OCI-LY1 (cell line): ENCODE results near the gene CALCOCO1.
"Not testable (repeated sequence)": the region's sequence is repeated elsewhere in the genome, so short reads cannot be mapped to it uniquely, and the experiment has no call there.

Source experiments
- H2AFZ ChIP-seq: fragments of 200-600 bp; sonication (generic), shearing (Covaris generic); 2 replicates; pipeline ENCODE4 v1.6.0; 2014; ENCODE audit warnings: antibody characterized with exemption, mild to moderate bottlenecking, low read length
- H3F3A ChIP-seq: fragments of 200-600 bp; sonication (generic), shearing (Covaris generic); 2 replicates; pipeline ENCODE4 v1.6.0; 2014; ENCODE audit warnings: mild to moderate bottlenecking, antibody characterized with exemption, low read length, moderate library complexity; ENCODE audit not compliant: insufficient read depth
- H3K27ac ChIP-seq: fragments of 200-600 bp; sonication (generic); 2 replicates; pipeline ENCODE4 v1.5.1; 2014; ENCODE audit warnings: low read length, mixed run types, mild to moderate bottlenecking, low read depth; ENCODE audit not compliant: poor library complexity, severe bottlenecking
- H3K27me3 ChIP-seq: fragments of 200-600 bp; sonication (generic); 2 replicates; pipeline ENCODE4 v1.6.0; 2014; ENCODE audit warnings: antibody characterized with exemption, mild to moderate bottlenecking, low read length, moderate library complexity; ENCODE audit not compliant: insufficient read depth
- H3K36me3 ChIP-seq: fragments of 200-600 bp; sonication (generic); 2 replicates; pipeline ENCODE4 v1.6.1; 2014; ENCODE audit warnings: mild to moderate bottlenecking, antibody characterized with exemption, low read length, moderate library complexity, mixed read lengths; ENCODE audit not compliant: insufficient read depth
- H3K4me1 ChIP-seq: fragments of 200-600 bp; sonication (generic); 2 replicates; pipeline ENCODE4 v1.5.1; 2014; ENCODE audit warnings: mild to moderate bottlenecking, low read length, moderate library complexity; ENCODE audit not compliant: insufficient read depth, severe bottlenecking
- H3K4me2 ChIP-seq: fragments of 200-600 bp; sonication (generic), shearing (Covaris generic); 2 replicates; pipeline ENCODE4 v1.6.1; 2014; ENCODE audit warnings: low read length
- H3K4me3 ChIP-seq: fragments of 200-600 bp; sonication (generic); 2 replicates; pipeline ENCODE4 v1.5.1; 2014; ENCODE audit warnings: low read length, low read depth, mild to moderate bottlenecking, mixed read lengths; ENCODE audit not compliant: poor library complexity, severe bottlenecking
- H3K79me2 ChIP-seq: fragments of 200-600 bp; shearing (Covaris generic); 2 replicates; pipeline ENCODE4 v1.6.1; 2016; ENCODE audit warnings: mixed run types, low read length, mixed read lengths; ENCODE audit not compliant: insufficient read depth
- H3K9ac ChIP-seq: fragments of 200-600 bp; sonication (generic), shearing (Covaris generic); 2 replicates; pipeline ENCODE4 v1.6.1; 2014; ENCODE audit warnings: mild to moderate bottlenecking, low read length, mixed read lengths
- H3K9me2 ChIP-seq: fragments of 200-600 bp; sonication (generic), shearing (Covaris generic); 2 replicates; pipeline ENCODE4 v1.6.1; 2014; ENCODE audit warnings: low read depth, mild to moderate bottlenecking, low read length, mixed read lengths
- H3K9me3 ChIP-seq: fragments of 200-600 bp; shearing (Covaris generic); 2 replicates; pipeline ENCODE4 v1.6.1; 2014; ENCODE audit warnings: low read length, mixed read lengths
- H4K20me1 ChIP-seq: fragments of 200-600 bp; sonication (generic), shearing (Covaris generic); 2 replicates; pipeline ENCODE4 v1.6.0; 2016; ENCODE audit warnings: mild to moderate bottlenecking, low read length; ENCODE audit not compliant: insufficient read depth
- EZH2 ChIP-seq: fragments of 200-600 bp; sonication (generic), shearing (Covaris generic); IDR thresholded peaks from 2 replicates; pipeline ENCODE4 v1.8.0; 2017; ENCODE audit warnings: borderline replicate concordance, mixed run types, mild to moderate bottlenecking, antibody characterized with exemption, low read length, moderate library complexity, mixed read lengths
- TF ChIP-seq, protein P1 (sequence below): fragments of 200-600 bp; sonication (generic), shearing (Covaris generic); IDR thresholded peaks from 2 replicates; pipeline ENCODE4 v1.5.1; 2017; ENCODE audit warnings: mild to moderate bottlenecking, antibody characterized with exemption, low read length, moderate library complexity, mixed read lengths

The CALCOCO1 gene

DNA sequence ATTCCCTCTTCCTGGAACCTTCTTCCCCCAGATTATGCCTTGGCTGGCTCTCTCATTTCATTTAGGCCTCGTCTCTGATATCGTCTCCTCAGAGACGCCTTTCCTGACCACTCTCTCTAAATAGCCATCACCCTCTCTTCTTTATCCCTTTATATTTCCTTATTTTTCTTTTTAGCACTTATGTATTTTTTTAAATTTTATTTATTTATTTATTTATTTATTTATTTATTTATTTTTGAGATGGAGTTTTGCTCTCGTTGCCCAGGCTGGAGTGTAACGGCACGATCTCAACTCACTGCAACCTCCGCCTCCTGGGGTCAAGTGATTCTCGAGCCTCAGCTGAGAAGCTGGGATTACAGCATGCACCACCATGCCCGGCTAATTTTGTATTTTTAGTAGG is 43.3 kb downstream of the CALCOCO1 start:
- Histone ChIP-seq H3K27me3 (no peaks in the 10 kb centered on the region; the same call in 1 of the 2 replicates), H3K9ac (no peak overlapping the region), H2AFZ (no peak overlapping the region), H3K9me2 (no peaks in the 10 kb centered on the region), H3K27ac (no peak overlapping the region), H4K20me1 (no peaks in the 10 kb centered on the region), H3K4me3 (no peak overlapping the region), H3K36me3 (no peaks in the 10 kb centered on the region), H3K79me2 (no peaks in the 10 kb centered on the region), H3K4me1 (no peaks in the 10 kb centered on the region), H3K9me3 (no peaks in the 10 kb centered on the region), H3F3A (no peaks in the 10 kb centered on the region), H3K4me2 (no peak overlapping the region)
- TF ChIP-seq, protein P1, sequence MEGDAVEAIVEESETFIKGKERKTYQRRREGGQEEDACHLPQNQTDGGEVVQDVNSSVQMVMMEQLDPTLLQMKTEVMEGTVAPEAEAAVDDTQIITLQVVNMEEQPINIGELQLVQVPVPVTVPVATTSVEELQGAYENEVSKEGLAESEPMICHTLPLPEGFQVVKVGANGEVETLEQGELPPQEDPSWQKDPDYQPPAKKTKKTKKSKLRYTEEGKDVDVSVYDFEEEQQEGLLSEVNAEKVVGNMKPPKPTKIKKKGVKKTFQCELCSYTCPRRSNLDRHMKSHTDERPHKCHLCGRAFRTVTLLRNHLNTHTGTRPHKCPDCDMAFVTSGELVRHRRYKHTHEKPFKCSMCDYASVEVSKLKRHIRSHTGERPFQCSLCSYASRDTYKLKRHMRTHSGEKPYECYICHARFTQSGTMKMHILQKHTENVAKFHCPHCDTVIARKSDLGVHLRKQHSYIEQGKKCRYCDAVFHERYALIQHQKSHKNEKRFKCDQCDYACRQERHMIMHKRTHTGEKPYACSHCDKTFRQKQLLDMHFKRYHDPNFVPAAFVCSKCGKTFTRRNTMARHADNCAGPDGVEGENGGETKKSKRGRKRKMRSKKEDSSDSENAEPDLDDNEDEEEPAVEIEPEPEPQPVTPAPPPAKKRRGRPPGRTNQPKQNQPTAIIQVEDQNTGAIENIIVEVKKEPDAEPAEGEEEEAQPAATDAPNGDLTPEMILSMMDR = no peak
- no peak for TF ChIP-seq EZH2

GRCh38 chr12:53683494-53683893 is 43.8 kb downstream of the CALCOCO1 start:
- no peak overlapping the region for H3K9ac ChIP-seq

DNA sequence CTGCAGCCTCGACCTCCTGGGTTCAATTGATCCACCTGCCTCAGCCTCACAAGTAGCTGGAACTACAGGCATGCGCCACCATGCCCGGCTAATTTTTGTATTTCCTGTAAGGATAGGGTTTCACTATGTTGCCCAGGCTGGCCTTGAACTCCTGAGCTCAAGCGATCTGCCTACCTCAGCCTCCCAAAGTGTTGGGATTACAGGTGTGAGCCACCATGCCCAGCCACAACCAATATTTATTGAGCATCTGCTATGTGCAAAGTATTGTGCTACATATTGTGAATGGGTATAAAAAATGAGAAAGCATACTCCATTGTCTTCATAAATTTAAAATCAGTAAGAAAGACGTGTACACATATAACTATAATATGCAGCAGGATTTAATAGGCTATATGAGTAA is 47.2 kb downstream of the CALCOCO1 start:
- H3K4me2 ChIP-seq, H4K20me1 ChIP-seq, H3K9me3 ChIP-seq, H3F3A ChIP-seq, H3K27me3 ChIP-seq, H3K9ac ChIP-seq, H3K27ac ChIP-seq, H3K79me2 ChIP-seq, H2AFZ ChIP-seq, H3K36me3 ChIP-seq, H3K9me2 ChIP-seq, H3K4me3 ChIP-seq: not testable (repeated sequence)
- H3K4me1 ChIP-seq = peaks cover 18% of the 10 kb centered on the region

More at GRCh38 chr12:53683494-53683893, 43.8 kb downstream of the CALCOCO1 start:
- Histone ChIP-seq H4K20me1 (no peaks in the 10 kb centered on the region), H3K27ac (no peak overlapping the region), H3K36me3 (no peaks in the 10 kb centered on the region), H3K27me3 (no peaks in the 10 kb centered on the region), H3F3A (no peaks in the 10 kb centered on the region), H3K9me2 (no peaks in the 10 kb centered on the region), H3K9me3 (no peaks in the 10 kb centered on the region), H3K4me3 (no peak overlapping the region), H3K79me2 (no peaks in the 10 kb centered on the region), H3K4me2 (no peak overlapping the region), H3K4me1 (no peaks in the 10 kb centered on the region), H2AFZ (no peak overlapping the region)
- no peak for TF ChIP-seq EZH2
- TF ChIP-seq, protein P1 = no peak

DNA sequence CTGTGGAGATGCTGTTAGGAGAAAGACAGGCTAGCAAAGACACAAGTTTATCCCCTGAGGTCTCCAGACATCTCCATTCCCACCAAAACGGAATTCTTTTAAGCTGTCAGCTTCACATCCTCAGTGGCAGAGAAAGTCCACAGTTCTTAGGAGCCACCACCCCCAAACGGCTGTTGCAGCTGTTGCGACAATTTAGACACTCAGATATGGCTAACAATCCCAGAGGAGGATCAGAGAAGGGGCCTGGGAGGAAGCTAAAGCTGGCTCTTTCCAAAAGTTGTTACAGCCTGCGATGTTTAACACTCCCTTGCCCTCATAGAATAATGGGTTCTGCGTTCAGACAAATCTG is 49.5 kb downstream of the CALCOCO1 start:
- Histone ChIP-seq H3K4me3 (no peak overlapping the region), H3K9ac (no peak overlapping the region), H3K4me2 (no peak overlapping the region; the same call in 1 of the 2 replicates), H3K9me2 (no peaks in the 10 kb centered on the region), H3K4me1 (peaks cover 27% of the 10 kb centered on the region), H3K36me3 (peaks cover 20% of the 10 kb centered on the region; the same call in 1 of the 2 replicates), H3K79me2 (peaks cover 19% of the 10 kb centered on the region), H3F3A (no peaks in the 10 kb centered on the region), H3K27me3 (no peaks in the 10 kb centered on the region), H3K27ac (no peak overlapping the region), H4K20me1 (no peaks in the 10 kb centered on the region), H2AFZ (no peak overlapping the region), H3K9me3 (no peaks in the 10 kb centered on the region)
- TF ChIP-seq, protein P1 = no peak
- no peak for TF ChIP-seq EZH2
